NCI-H2171 (cell line): ENCODE data around the gene NUB1.
"Not testable (repeated sequence)": the region's sequence is repeated elsewhere in the genome, so short reads cannot be mapped to it uniquely, and the experiment has no call there.

Experiments
- DNase-seq: peaks from one replicate; lab custom pipeline; 2025; lab: John Stamatoyannopoulos, UW

Gene NUB1, protein sequence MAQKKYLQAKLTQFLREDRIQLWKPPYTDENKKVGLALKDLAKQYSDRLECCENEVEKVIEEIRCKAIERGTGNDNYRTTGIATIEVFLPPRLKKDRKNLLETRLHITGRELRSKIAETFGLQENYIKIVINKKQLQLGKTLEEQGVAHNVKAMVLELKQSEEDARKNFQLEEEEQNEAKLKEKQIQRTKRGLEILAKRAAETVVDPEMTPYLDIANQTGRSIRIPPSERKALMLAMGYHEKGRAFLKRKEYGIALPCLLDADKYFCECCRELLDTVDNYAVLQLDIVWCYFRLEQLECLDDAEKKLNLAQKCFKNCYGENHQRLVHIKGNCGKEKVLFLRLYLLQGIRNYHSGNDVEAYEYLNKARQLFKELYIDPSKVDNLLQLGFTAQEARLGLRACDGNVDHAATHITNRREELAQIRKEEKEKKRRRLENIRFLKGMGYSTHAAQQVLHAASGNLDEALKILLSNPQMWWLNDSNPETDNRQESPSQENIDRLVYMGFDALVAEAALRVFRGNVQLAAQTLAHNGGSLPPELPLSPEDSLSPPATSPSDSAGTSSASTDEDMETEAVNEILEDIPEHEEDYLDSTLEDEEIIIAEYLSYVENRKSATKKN

DNA sequence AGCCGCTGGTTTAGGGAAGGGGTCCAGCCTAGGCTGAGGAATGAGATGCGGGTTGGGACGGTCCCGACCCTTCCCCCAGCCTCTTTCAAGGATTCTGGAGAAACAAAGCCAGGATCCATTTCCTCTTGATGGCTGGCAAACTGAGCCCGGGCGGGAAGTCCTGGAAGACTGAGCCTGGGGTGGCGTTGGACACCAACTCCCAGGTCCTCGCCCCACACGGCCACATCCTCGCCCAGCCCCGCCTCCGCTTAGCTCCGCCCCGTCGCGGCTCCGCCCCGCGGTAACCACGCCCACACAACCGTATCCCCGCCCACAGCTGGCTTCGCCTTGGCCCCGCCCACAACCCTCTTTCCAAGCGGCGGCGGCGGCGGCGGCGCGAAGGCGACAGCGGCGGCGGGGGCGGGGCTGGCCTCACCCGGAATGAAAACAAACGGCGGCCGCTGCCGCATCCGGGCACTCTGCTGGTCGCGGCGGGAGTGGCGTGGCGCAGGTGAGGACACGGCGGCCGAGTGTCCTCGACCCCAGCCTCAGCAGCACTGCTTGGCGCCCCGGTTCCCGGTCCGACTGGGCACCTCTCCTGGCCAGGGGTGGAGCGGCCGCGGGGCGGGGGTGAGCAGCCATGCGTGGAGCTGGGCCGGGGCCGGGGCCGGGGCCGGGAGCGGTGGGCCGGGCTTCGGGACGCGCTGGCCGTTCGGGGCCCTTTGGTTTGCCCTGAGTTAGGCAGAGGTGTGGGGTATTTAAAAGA lies at the start of gene NUB1:
Gene NUB1, plus strand, starts transcription at position 456 of the 745 bp plus-strand sequence. CDS start 3,538 bp downstream, outside the sequence.
- peak; percentile 91 for DNase-seq

DNA sequence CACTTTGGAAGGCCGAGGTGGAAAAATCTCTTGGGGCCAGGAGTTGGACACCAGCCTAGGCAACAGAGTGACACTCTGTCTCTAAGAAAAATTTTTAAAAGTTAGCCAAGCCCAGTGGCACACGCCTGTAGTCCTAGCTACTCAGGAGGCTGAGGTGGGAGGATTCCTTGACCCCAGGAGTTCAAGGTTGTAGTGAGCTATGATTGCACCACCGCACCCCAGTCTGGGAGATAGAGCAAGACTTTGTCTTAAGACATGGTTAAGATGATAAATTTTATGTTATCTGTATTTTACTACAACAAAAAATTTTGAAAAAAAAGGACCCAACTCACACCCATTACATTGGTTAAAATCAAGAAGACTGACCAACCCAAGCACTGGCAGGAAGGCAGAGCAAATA lies 48.8 kb upstream of the NUB1 start:
- DNase-seq: no peak

DNA sequence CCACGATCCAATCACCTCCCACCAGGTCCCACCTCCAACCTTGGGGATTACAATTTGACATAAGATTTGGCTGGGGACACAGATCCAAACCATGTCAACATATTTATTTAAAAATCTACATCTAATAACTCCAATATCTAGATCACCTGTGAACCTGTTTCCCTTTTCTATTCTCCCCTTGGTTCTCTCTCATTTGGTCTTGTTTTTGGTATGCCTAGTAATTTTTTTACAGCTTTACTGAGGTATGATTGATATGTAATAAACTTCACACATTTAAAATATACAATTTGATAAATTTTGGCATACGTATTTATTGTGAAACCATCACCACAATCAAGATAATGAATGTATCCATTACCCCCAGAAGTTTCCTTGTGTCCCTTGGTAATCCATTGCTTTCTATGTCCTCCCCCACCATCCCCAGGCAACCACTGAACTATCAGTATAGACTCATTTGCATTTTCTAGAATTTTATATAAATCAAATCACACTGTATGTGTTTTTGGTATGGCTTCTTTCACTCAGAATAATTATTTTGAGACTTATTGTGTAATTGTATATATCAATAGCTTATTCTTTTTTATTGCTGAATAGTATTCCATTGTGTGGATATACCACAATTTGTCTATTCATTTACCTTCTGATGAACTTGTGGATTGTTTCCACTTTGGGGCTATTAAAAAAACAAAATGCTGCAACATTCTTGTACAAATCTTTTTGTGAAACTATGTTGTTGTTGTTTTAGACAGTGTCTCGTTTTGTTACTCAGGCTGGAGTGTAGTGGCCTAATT lies 45.2 kb upstream of the NUB1 start:
- DNase-seq: no peak

DNA sequence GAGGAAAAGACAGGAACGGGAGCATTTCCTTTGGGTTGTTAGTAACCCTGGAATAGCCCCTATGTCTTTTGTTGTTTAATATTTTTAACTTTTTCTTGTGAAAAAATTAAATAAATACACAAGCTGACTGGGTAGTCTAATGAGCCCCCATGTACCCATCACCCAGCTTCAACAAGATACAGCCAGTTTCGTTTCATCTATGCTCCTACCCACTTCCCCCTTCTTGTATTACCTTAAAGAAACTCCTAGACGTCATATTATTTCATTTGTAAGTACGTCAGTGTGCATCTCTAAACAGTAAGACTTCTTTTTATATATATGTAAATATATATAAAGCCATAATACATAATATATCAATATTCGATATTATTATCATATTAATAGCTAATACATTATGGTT lies 42.8 kb upstream of the NUB1 start:
- DNase-seq: no peak

DNA sequence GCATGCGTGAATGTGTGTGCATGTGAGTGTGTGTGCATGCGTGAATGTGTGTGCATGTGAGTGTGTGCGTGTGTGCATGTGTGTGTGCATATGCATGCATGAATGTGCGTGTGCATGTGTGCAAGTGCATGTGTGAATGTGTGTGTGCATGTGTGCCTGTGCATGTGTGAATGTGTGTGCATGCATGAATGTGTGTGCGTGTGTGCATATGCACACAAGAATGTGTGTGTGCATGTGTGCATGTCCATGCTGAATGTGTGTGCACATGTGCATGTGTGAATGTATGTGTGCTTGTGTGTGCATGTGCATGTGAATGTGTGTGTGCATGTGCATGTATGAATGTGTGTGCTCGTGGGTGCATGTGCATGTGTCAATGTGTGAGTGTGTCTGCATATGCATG lies 42.1 kb upstream of the NUB1 start:
- DNase-seq: no peak

DNA sequence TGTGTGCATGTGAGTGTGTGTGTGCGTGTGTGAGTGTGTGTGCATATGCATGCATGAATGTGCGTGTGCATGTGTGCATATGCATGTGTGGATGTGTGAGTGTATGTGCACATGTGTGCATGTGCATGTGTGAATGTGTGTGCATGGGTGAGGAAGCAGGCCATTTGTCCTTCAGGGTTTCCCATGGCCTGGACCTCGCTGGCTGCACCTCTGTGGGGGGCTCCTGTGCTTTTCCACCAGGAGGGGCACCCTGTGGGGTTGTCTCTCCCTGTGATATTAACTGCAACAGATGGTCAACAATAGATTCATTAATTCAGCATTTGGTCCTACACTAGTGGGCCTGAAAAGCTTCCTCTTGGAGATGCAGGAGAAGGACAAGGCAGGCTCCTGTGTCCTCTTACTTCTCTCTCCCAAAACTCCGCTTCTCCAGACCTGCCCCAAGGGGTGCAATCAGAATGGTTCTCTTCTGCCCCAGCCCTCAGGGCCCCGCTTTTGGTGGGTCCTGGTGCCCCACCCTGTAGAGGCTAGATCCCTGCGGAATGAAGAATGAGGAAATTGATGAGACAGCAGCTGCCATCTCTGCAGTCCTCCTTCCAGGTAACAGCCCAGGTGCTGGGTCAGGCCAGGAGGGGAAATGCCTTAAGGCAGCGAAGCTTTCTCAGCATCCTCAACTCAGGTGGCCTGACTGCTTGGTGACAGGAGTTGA lies 41.5 kb upstream of the NUB1 start:
- no peak for DNase-seq

DNA sequence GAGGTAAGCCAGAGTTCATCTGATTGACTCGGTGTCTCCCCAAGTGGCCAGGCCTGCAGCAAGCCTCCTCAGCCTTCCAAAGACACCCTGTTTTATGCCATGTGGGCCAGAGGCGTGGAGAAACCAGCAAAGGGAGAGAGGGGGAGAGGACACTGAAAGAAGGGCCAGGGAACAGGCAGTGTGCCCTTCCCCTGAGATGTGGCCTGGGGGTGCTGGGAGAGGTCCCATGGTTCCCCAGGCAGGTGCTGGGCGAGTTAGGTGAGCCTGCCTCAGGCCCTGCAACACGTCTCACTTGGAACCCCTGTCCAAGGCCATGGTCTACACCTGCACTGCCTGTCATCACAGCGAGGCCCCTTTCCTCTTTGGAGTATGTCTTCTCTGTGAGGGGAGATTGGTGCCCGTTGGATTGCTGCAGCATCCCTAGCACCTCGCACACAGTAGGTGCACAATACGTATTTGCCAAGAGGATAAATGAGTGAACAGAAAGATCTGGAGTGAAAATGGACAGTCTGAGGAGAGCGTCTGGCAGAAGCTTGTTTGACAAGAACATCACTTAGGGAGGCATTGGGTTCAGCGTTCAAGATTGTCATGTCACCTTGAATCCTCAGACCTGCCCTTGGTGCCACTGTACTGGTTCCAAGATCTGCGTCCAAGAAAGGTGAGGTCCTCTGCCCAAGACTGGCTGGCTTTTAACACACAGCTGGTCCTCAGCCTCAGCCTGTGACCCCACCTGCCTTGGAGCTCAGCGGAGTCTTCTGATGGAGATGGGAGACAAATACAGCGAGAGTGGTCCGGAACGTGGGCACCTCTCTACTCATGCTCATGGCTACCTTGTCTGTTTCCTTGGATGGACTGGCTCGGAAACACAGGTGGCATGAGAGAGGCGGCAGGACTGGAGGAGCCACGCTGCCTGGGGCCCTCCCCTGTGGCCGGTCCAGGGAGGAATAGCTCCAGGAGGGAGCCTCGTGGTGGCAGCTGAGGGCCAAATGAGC lies 39.8 kb upstream of the NUB1 start:
- no peak for DNase-seq

DNA sequence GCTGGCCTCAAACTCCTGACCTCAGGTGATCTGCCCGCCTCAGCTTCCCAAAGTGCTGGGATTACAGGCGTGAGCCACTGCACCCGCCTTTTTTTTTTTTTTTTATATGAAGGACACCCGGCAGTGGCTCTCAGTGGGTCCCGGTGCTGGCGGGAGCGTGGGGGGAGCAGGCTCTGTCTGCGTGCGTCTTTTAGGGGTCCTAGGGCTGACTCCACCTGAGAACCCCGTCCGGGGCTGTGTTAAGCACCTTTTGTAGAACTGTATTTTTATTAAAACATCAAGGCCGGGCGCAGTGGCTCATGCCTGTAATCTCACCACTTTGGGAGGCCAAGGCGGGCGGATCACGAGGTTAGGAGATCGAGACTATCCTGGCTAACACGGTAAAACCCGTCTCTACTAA lies 37.4 kb upstream of the NUB1 start:
- not testable (repeated sequence) for DNase-seq

DNA sequence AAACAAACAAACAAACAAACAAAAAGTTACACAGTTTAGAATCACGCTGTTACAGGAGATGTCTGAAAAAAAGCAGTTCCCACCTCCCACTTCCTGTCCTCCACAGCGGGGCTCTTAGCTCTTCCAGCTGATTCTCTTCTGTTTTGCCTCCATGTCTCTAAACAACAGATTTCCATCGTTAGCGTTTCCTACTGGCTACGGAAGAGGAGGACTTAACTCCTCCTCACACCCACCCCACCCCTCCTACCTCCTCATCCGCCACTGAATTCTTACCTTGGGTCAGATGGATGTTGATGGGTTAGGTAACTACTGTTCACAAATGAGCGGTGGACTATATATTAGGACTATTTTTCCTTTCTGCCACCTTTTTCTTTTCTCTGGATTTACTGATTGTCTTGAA lies 36.8 kb upstream of the NUB1 start:
- no peak for DNase-seq

DNA sequence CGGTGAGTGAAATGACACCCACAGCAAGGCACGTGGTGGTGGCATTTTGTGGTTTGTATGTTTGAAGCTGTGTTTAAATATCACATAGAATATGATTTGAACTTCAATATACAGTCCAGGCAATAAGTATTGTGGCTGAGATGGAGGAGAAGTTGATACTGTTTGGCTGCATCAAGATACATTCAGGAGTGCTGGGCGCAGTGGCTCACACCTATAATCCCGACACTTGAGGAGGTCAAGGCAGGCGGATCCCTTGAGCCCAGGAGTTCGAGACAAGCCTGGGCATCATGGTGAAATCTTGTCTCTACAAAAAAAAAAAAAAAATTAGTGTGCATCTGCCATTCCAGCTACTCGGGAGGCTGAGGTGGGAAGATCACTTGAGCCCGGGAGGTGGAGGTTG lies 35.2 kb upstream of the NUB1 start:
- DNase-seq: no peak

DNA sequence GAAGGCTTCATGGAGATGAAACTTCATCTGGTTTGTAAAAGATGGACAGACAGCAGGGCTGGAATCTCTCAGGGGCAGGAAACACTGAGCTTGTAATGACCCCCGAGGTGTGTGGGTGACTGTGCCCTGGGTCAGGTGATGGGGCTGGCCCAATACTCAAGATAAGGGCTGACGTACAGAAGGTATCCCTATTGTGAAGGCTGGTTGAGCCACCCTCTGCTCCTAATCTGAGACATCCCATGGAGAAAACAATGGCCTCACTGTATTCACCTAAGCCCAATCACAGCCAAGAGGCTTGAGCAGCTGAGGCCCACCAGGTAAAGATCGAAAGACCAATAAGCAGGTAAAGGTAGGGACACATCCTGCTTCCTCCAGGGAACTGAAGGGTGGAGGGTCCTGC lies 34.8 kb upstream of the NUB1 start:
- DNase-seq: no peak

DNA sequence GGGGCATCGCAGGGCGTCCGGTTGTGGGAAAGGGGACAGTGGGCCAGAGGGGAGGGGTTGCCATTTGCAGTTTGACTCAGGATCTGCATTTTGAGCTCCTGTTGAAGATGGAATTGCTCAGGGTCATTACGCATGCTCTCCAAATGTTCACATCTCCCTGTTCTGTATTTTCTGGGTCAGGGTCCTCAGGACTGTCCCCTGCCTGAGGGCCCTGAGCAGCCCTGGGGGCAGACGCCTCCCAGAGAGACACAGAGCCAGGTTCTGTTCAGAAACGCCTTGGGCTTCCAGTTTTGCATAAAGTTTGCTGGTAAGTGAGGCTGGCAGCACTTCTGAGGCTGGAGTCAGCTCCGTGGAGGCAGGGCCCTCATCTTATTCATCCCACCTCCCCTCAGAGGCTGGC lies 34.1 kb upstream of the NUB1 start:
- no peak for DNase-seq

DNA sequence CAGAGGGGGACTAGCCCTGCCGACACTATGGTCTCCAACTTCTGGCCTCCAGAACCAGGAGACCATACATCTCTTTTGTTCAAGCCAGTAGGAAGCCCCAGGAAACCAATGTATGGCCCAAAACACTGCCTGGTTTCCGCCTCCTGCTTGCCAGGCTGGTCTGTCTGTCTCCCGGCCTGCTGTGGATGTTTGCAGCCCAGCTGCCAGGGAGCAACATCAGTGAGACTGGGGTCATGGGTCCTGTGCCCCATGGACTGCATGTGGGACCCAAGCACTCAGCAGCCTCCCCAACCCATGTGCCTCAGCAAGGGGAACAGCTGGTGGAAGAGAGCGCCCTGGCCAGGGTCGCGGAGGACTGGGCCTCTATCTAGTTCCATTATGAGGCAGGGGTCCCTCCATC lies 33.4 kb upstream of the NUB1 start:
- no peak for DNase-seq

DNA sequence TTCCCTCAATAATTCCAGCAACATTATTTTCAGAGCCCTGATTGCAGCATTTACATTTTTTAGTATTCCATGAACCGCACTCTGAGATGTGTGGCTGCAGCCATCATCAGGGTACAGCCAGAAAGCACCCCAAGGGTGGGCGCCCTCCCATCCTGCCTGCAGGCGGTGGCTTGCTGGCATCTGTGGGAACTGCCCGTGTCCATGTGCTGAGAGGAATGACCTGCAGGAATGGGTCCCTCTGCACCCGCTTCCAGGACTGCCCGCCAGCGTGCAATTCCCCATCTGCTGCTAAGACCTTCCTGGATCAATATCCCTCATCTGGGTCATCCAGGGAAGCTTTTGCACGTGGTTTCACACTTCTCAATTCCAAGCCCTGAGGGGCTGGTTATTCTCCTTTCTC lies 32.8 kb upstream of the NUB1 start:
- DNase-seq: no peak

DNA sequence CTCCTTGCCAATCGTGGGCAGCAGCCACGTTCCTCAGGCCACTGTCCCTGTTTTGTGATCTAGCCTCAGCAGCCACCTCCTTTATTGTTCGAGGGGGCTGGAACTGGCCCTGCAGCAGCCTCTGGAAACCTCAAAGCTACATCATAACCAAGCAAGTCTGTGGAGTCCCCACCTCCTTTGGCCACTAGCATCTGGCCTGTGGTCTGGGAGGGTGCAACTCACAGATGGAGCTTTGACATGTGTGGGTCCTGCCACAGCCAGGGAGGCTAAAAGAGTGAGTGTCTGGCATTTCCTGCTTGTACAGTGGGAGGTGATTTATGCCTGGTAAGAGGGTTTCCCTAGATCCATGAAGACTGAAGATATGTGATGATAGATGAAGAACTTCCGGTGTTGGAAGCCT lies 32.3 kb upstream of the NUB1 start:
- no peak for DNase-seq

DNA sequence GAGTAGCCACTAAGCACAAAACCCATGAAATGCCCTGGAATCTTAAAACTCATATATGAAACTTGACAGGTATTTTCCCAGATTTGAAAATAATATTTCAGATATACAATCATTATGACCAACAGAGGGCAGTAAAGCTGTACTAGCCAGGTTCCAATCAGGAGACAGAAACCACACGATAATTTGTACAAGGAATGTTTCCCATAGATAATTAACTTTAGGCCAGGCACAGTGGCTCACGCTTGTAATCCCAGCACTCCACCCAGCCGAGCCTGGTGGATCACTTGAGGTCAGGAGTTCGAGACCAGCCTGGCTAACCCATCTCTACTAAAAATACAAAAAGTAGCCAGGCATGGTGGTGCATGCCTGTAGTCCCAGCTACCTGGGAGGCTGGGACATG lies 31.0 kb upstream of the NUB1 start:
- DNase-seq: peak; percentile 46

DNA sequence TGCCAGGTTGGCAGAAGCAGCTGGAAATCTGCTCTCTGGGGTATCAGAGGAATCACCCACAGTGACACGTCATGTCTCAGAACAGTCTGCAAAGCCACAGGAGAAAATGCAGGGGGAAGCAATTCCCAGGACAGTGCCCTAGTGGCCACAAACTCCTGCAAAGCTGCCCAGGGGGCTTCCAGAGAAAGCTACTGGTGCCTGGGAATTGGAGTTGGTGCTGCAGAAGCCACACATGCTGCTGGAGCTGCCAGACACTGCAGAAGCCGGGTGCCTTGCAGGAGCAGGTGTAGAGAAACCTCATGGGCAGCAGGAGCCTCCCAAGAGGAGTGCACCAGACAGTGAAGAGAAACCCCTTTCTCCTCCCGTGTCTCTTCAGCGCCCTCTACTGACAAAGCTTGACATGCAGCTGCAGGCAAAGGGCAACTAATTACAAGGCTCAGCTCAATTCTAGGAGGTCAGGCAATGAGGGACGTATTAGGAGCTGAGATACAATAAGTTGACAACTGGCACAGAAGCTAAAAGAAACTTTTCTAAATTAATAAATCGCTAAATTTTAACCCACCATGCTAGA lies 30.2 kb upstream of the NUB1 start:
- peak; percentile 21 for DNase-seq

DNA sequence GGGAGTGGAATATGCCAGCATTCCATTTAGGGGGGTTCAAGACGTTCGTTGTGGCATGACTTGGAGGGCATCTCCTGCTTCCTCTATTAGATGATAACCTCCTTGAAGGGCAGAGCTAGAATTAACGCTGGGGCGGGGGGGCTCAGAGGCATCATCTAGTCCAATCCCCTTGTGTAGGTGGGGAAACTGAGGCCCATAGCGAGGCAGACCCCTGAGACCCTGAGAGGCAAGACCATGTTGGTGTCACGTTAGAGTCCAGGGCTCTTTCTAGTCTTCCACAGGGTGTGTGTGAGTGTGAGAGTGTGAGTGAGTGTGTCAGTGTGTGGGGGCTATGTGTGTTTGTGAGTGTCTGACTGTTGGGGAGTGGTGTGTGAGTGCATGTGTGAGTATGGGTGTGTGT lies 29.3 kb upstream of the NUB1 start:
- DNase-seq: no peak

DNA sequence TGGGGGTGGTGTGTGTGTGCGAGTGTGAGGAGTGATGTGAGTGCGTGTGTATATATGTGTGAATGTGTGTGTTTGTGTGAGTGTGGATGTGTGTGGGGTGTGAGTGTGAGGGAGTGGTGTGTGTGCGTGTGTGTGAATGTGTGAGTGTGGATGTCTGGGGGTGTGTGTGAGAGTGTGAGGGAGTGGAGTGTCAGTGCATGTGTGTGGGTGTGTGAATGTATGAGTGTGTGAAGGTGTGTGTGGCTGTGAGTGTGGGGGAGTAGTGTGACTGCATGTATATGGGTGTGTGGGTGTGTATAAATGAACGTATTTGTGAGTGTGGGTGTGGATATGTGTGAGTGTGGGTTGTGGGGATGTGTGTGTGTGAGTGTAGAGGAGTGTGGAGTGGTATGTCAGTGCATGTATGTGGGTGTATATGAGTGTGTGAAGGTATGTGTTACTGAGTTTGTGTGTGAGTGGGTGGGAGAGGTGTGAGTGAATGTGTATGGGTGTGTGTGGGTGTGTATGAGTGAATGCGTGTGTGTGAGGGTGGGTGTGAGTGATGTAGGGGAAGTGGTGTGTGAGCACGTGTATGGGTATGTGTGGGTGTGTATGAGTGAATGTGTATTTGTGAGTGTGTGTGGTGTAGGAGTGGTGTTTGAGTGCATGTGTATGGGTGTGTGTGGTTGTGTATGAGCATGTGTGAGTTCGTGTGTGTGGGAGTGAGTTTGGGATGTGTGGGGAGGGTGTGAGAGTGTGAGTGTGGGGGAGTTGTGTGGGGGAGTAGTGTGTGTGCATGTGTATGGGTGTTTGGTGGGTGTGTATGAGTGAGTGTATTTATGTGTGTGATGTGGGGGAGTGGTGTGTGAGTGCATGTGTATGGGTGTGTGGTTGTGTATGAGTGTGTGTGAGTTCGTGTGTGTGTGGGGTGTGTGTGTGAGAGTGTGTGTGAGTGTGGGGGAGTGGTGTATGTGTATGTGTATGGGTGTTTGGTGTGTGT lies 28.5 kb upstream of the NUB1 start:
- DNase-seq: no peak
